Liver (tissue), 9 donors: ENCODE results near the gene OAS1. TPM values are rescaled to one million over a fixed set of nuclear protein-coding genes. Genes with fewer than 3 reads are reported as not detected.

Source experiments
- DNase-seq: peaks from one replicate; pipeline ENCODE4 v3.0.0-alpha.2; 2017; ENCODE audit warnings: low spot score
- H3K27ac ChIP-seq, 2 donors: one replicate each; pipeline ENCODE4 v1.7.0; 2013; ENCODE audit warnings: inconsistent platforms in 2 of 2, low read length in 2 of 2, control low read depth in 1 of 2, low read depth in 1 of 2, mild to moderate bottlenecking in 1 of 2
- H3K27me3 ChIP-seq, 4 donors: one replicate each; pipeline versions ENCODE4 v1.6.1 to v1.7.0; 2013; ENCODE audit warnings: low read length in 3 of 4, inconsistent platforms in 1 of 4, mild to moderate bottlenecking in 1 of 4, moderate library complexity in 1 of 4; ENCODE audit not compliant: control insufficient read depth in 4 of 4, insufficient read depth in 4 of 4
- H3K36me3 ChIP-seq, 4 donors: one replicate each; pipeline versions ENCODE4 v1.6.1 to v1.7.0; 2013; ENCODE audit warnings: low read length in 3 of 4, mild to moderate bottlenecking in 3 of 4, low read depth in 1 of 4, moderate library complexity in 1 of 4; ENCODE audit not compliant: control insufficient read depth in 4 of 4, insufficient read depth in 3 of 4
- H3K4me1 ChIP-seq, 4 donors: one replicate each; pipeline versions ENCODE4 v1.6.1 to v1.7.0; 2013; ENCODE audit warnings: low read length in 3 of 4, mild to moderate bottlenecking in 3 of 4, moderate library complexity in 1 of 4; ENCODE audit not compliant: control insufficient read depth in 4 of 4, insufficient read depth in 4 of 4
- H3K4me3 ChIP-seq, 3 donors: one replicate each; pipeline versions ENCODE4 v1.6.1 to v1.7.0; 2013; ENCODE audit warnings: low read length in 3 of 3, control low read depth in 1 of 3, low read depth in 1 of 3, mild to moderate bottlenecking in 1 of 3
- H3K9ac ChIP-seq, 2 donors: one replicate each; pipeline ENCODE4 v1.7.0; 2013; ENCODE audit warnings: low read length in 2 of 2, mild to moderate bottlenecking in 2 of 2, moderate library complexity in 2 of 2, control low read depth in 1 of 2, low read depth in 1 of 2
- H3K9me3 ChIP-seq, 4 donors: one replicate each; pipeline versions ENCODE4 v1.6.1 to v1.7.0; 2013; ENCODE audit warnings: low read length in 3 of 4; ENCODE audit not compliant: control insufficient read depth in 4 of 4
- EGR1 ChIP-seq, 2 donors: IDR thresholded peaks; 2 replicates each; pipeline ENCODE4 v1.6.1; 2016 to 2018; ENCODE audit warnings: antibody characterized with exemption in 2 of 2, low read depth in 2 of 2
- FOXA1 ChIP-seq: IDR thresholded peaks from 2 replicates; pipeline ENCODE4 v1.6.1; 2016; ENCODE audit warnings: antibody characterized with exemption
- FOXA2 ChIP-seq: IDR thresholded peaks from 2 replicates; pipeline ENCODE4 v1.6.1; 2016; ENCODE audit warnings: antibody characterized with exemption
- HNF4A ChIP-seq, 2 donors: conservative IDR thresholded peaks; 2 replicates each; pipeline ENCODE4 v1.6.1; 2016; ENCODE audit warnings: antibody characterized with exemption in 2 of 2, mild to moderate bottlenecking in 2 of 2
- HNF4G ChIP-seq: IDR thresholded peaks from 2 replicates; pipeline ENCODE4 v1.6.1; 2016; ENCODE audit warnings: antibody characterized with exemption
- JUND ChIP-seq, 2 donors: IDR thresholded peaks; 2 replicates each; pipeline ENCODE4 v1.6.1; 2016; ENCODE audit warnings: antibody characterized with exemption in 2 of 2
- MAX ChIP-seq: IDR thresholded peaks from 2 replicates; pipeline ENCODE4 v1.6.1; 2016; ENCODE audit warnings: antibody characterized with exemption
- NR2F2 ChIP-seq: IDR thresholded peaks from 2 replicates; pipeline ENCODE4 v1.6.1; 2016; ENCODE audit warnings: antibody characterized with exemption
- RAD21 ChIP-seq, 2 donors: IDR thresholded peaks; 2 replicates each; pipeline ENCODE4 v1.6.1; 2016; ENCODE audit warnings: antibody characterized with exemption in 2 of 2, mild to moderate bottlenecking in 2 of 2
- RXRA ChIP-seq, 2 donors: IDR thresholded peaks; 2 replicates each; pipeline ENCODE4 v1.6.1; 2017 to 2018; ENCODE audit warnings: antibody characterized with exemption in 2 of 2, mild to moderate bottlenecking in 1 of 2
- SP1 ChIP-seq: IDR thresholded peaks from 2 replicates; pipeline ENCODE4 v1.6.1; 2018; ENCODE audit warnings: antibody characterized with exemption, mild to moderate bottlenecking
- TAF1 ChIP-seq: conservative IDR thresholded peaks from 2 replicates; pipeline ENCODE4 v1.6.1; 2016; ENCODE audit warnings: antibody characterized with exemption, mild to moderate bottlenecking
- YY1 ChIP-seq: IDR thresholded peaks from 2 replicates; pipeline ENCODE4 v1.6.1; 2016; ENCODE audit warnings: antibody characterized with exemption, mild to moderate bottlenecking
- WGBS: extraction: QIAGEN DNeasy Blood & Tissue Kit; methylation state at CpG from one replicate; pipeline ENCODE4 v1.1.7; 2013; 5-methylcytosine and 5-hydroxymethylcytosine counted together
- polyA plus RNA-seq, 2 donors: library from polyadenylated mRNA; stranded (reverse) in 1 of 2; unstranded in 1 of 2; fragments of 200-250 nt in 1 of 2; fragments of >200 nt in 1 of 2; fragmentation: Nextera tagmentation in 1 of 2; extraction: Ambion mirVana in 1 of 2; gene quantifications; one replicate each; pipeline versions ENCODE4 v1.2.1 to v1.2.3, GENCODE V29; 2013 to 2015
- total RNA-seq, 2 donors: library from RNA; depleted of rRNA; stranded (reverse); fragments of >200 nt; gene quantifications; one replicate each; pipeline ENCODE4 v1.2.3, GENCODE V29; 2014
- TF ChIP-seq, protein P1 (sequence below): IDR thresholded peaks from 2 replicates; pipeline ENCODE4 v1.6.1; 2016; ENCODE audit warnings: antibody characterized with exemption
- TF ChIP-seq, protein P2 (sequence below): fragments of 150-350 bp; IDR thresholded peaks from 2 replicates; pipeline ENCODE4 v1.5.1; 2017; ENCODE audit warnings: improper control_type of control experiment, low read depth, low read length; ENCODE audit not compliant: missing input control
- TF ChIP-seq, protein P3 (sequence below): IDR thresholded peaks from 2 replicates; pipeline ENCODE4 v1.6.1; 2016; ENCODE audit warnings: antibody characterized with exemption, mild to moderate bottlenecking
- donor health status: healthy.
- donor health status: healthy.
- donor health status: healthy.
- donor health status: healthy.
- donor health status: healthy.

The OAS1 gene
- total and polyA plus RNA-seq, 4 donors: 20.5 to 26.0 (median 23.4) TPM

GRCh38 chr12:112898380-112898779 lies 8.4 kb upstream of the OAS1 start:
- no peaks in the 10 kb centered on the region for H3K27me3 ChIP-seq
- no peak for DNase-seq
- H3K9me3 ChIP-seq: no peaks in the 10 kb centered on the region
- H3K36me3 ChIP-seq: no peaks in the 10 kb centered on the region
- H3K4me3 ChIP-seq: no peak overlapping the region
- H3K9ac ChIP-seq: no peak overlapping the region
- TF ChIP-seq, protein P1, sequence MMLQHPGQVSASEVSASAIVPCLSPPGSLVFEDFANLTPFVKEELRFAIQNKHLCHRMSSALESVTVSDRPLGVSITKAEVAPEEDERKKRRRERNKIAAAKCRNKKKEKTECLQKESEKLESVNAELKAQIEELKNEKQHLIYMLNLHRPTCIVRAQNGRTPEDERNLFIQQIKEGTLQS: no peak
- TF ChIP-seq TAF1 (no peak), HNF4A (conservative IDR thresholded peaks at IDR 0.05) (no peak), HNF4G (no peak), YY1 (no peak), FOXA1 (no peak), MAX (no peak), RXRA (IDR thresholded peaks at IDR 0.05) (no peak), FOXA2 (no peak), SP1 (no peak), EGR1 (IDR thresholded peaks at IDR 0.05; ENCODE audit: low read depth in 2 of 2) (no peak), NR2F2 (no peak)
- TF ChIP-seq, protein P2, sequence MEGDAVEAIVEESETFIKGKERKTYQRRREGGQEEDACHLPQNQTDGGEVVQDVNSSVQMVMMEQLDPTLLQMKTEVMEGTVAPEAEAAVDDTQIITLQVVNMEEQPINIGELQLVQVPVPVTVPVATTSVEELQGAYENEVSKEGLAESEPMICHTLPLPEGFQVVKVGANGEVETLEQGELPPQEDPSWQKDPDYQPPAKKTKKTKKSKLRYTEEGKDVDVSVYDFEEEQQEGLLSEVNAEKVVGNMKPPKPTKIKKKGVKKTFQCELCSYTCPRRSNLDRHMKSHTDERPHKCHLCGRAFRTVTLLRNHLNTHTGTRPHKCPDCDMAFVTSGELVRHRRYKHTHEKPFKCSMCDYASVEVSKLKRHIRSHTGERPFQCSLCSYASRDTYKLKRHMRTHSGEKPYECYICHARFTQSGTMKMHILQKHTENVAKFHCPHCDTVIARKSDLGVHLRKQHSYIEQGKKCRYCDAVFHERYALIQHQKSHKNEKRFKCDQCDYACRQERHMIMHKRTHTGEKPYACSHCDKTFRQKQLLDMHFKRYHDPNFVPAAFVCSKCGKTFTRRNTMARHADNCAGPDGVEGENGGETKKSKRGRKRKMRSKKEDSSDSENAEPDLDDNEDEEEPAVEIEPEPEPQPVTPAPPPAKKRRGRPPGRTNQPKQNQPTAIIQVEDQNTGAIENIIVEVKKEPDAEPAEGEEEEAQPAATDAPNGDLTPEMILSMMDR: no peak
- TF ChIP-seq, protein P3, sequence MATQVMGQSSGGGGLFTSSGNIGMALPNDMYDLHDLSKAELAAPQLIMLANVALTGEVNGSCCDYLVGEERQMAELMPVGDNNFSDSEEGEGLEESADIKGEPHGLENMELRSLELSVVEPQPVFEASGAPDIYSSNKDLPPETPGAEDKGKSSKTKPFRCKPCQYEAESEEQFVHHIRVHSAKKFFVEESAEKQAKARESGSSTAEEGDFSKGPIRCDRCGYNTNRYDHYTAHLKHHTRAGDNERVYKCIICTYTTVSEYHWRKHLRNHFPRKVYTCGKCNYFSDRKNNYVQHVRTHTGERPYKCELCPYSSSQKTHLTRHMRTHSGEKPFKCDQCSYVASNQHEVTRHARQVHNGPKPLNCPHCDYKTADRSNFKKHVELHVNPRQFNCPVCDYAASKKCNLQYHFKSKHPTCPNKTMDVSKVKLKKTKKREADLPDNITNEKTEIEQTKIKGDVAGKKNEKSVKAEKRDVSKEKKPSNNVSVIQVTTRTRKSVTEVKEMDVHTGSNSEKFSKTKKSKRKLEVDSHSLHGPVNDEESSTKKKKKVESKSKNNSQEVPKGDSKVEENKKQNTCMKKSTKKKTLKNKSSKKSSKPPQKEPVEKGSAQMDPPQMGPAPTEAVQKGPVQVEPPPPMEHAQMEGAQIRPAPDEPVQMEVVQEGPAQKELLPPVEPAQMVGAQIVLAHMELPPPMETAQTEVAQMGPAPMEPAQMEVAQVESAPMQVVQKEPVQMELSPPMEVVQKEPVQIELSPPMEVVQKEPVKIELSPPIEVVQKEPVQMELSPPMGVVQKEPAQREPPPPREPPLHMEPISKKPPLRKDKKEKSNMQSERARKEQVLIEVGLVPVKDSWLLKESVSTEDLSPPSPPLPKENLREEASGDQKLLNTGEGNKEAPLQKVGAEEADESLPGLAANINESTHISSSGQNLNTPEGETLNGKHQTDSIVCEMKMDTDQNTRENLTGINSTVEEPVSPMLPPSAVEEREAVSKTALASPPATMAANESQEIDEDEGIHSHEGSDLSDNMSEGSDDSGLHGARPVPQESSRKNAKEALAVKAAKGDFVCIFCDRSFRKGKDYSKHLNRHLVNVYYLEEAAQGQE: no peak
- 92% methylated on average over 6 of the region's 6 CpGs for WGBS
- H3K4me1 ChIP-seq: peaks cover 0 to 12% (median 9%) of the 10 kb centered on the region in 4 donors
- no peak overlapping the region for H3K27ac ChIP-seq

GRCh38 chr12:112900298-112901145 lies 6.2 kb upstream of the OAS1 start:
- Histone ChIP-seq H3K36me3 (no peaks in the 10 kb centered on the region), H3K9me3 (no peaks in the 10 kb centered on the region), H3K27me3 (no peaks in the 10 kb centered on the region), H3K4me1 (peaks cover 1 to 15% (median 12%) of the 10 kb centered on the region in 4 donors), H3K27ac (peak overlapping the region; percentile 16 to 38), H3K4me3 (no peak overlapping the region), H3K9ac (no peak overlapping the region)
- WGBS: 82% methylated on average over 11 of the region's 11 CpGs
- TF ChIP-seq RAD21 (IDR thresholded peaks at IDR 0.05): peak; percentile 80 to 87
- no peak for TF ChIP-seq MAX
- TF ChIP-seq JUND (IDR thresholded peaks at IDR 0.05): peak in 1 of 2 donors; percentile 10
- peak; percentile 7 to 25 for TF ChIP-seq RXRA (IDR thresholded peaks at IDR 0.05)
- TF ChIP-seq, protein P2: peak; percentile 76
- no peak for DNase-seq
